Measurements from ENCODE around the gene MALT1. TPM values are rescaled to one million over a fixed set of nuclear protein-coding genes. Genes with fewer than 3 reads are reported as not detected.
A peak's percentile ranks its signal among the peaks of the same experiment; 100 is the strongest.

MALT1 gene
- total RNA-seq, 1 donor from 2014 or later = 14.1 TPM

GRCh38 chr18:58781627-58782194, 110.4 kb downstream of the MALT1 start:
- H3K36me3 Mint-ChIP-seq (ENCODE audit: insufficient read depth) = no peaks in the 10 kb centered on the region
- H3K27ac Mint-ChIP-seq = no peak overlapping the region
- TF ChIP-seq, protein P1, sequence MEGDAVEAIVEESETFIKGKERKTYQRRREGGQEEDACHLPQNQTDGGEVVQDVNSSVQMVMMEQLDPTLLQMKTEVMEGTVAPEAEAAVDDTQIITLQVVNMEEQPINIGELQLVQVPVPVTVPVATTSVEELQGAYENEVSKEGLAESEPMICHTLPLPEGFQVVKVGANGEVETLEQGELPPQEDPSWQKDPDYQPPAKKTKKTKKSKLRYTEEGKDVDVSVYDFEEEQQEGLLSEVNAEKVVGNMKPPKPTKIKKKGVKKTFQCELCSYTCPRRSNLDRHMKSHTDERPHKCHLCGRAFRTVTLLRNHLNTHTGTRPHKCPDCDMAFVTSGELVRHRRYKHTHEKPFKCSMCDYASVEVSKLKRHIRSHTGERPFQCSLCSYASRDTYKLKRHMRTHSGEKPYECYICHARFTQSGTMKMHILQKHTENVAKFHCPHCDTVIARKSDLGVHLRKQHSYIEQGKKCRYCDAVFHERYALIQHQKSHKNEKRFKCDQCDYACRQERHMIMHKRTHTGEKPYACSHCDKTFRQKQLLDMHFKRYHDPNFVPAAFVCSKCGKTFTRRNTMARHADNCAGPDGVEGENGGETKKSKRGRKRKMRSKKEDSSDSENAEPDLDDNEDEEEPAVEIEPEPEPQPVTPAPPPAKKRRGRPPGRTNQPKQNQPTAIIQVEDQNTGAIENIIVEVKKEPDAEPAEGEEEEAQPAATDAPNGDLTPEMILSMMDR (IDR thresholded peaks at IDR 0.05; ENCODE audit: unreplicated experiment) = peak; percentile 93
- peak; percentile 63 for DNase-seq (ENCODE audit: low spot score, unreplicated experiment)
- no peak overlapping the region for H3K4me3 Mint-ChIP-seq (ENCODE audit: low read depth)
- peaks cover 18% of the 10 kb centered on the region for H3K4me1 Mint-ChIP-seq (ENCODE audit: low read depth)
- H3K27me3 Mint-ChIP-seq = peaks cover 5% of the 10 kb centered on the region
- H3K9me3 Mint-ChIP-seq (ENCODE audit: low read depth) = no peaks in the 10 kb centered on the region

GRCh38 chr18:58784601-58785137, 113.4 kb downstream of the MALT1 start:
- H3K4me3 Mint-ChIP-seq (ENCODE audit: low read depth) = no peak overlapping the region
- H3K9me3 Mint-ChIP-seq (ENCODE audit: low read depth) = no peaks in the 10 kb centered on the region
- H3K36me3 Mint-ChIP-seq (ENCODE audit: insufficient read depth) = no peaks in the 10 kb centered on the region
- TF ChIP-seq, protein P1 (IDR thresholded peaks at IDR 0.05; ENCODE audit: unreplicated experiment) = no peak
- H3K27ac Mint-ChIP-seq = peak overlapping the region; percentile 20
- H3K4me1 Mint-ChIP-seq (ENCODE audit: low read depth) = peaks cover 22% of the 10 kb centered on the region
- DNase-seq (ENCODE audit: low spot score, unreplicated experiment) = no peak
- no peaks in the 10 kb centered on the region for H3K27me3 Mint-ChIP-seq

DNA sequence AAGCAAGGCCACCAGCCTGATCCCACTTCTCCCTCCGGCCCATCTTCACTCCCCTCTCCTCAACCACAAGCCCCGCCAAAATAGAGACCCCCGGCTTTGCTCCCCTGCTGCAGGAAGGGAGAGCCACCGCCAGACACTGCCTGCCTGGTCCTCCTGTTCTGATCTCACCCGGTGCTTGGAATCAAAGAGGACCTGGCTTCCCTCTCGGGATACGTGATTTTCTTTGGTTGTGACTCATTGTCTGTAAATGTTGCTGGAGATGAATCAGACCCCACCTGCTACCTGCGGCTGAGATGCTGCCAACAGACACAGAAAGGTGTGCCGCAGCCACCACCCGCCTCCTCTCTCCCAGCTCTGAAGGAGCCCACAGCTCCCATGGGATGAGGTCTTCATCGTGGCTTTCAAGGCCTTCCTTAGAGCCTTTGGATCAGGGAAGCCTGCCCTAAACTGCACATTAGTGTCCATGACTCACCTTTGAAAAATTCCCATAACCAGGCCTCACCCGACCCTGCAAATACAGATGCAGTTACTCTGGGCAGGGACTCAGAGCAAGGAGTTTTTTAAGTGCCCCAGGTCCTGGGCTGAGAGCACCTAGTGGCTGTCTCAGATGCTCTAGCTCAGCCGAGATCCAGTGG, 114.0 kb downstream of the MALT1 start:
- TF ChIP-seq, protein P1 (IDR thresholded peaks at IDR 0.05; ENCODE audit: unreplicated experiment) = no peak
- DNase-seq (ENCODE audit: low spot score, unreplicated experiment) = no peak
- Mint-ChIP-seq H3K36me3 (ENCODE audit: insufficient read depth) (no peaks in the 10 kb centered on the region), H3K9me3 (ENCODE audit: low read depth) (no peaks in the 10 kb centered on the region), H3K4me1 (ENCODE audit: low read depth) (peaks cover 23% of the 10 kb centered on the region), H3K4me3 (ENCODE audit: low read depth) (no peak overlapping the region), H3K27me3 (no peaks in the 10 kb centered on the region), H3K27ac (peak overlapping the region; percentile 20)

- H3K27ac Mint-ChIP-seq = no peak overlapping the region
- TF ChIP-seq, protein P1 (IDR thresholded peaks at IDR 0.05; ENCODE audit: unreplicated experiment) = no peak
- H3K36me3 Mint-ChIP-seq (ENCODE audit: insufficient read depth) = no peaks in the 10 kb centered on the region
- no peaks in the 10 kb centered on the region for H3K27me3 Mint-ChIP-seq
- no peak overlapping the region for H3K4me3 Mint-ChIP-seq (ENCODE audit: low read depth)
- H3K9me3 Mint-ChIP-seq (ENCODE audit: low read depth) = no peaks in the 10 kb centered on the region
- no peak for DNase-seq (ENCODE audit: low spot score, unreplicated experiment)
- peaks cover 23% of the 10 kb centered on the region for H3K4me1 Mint-ChIP-seq (ENCODE audit: low read depth)
Observed at GRCh38 chr18:58785870-58786269, 114.6 kb downstream of the MALT1 start.

- H3K27me3 Mint-ChIP-seq = no peaks in the 10 kb centered on the region
- no peak overlapping the region for H3K27ac Mint-ChIP-seq
- no peak overlapping the region for H3K4me3 Mint-ChIP-seq (ENCODE audit: low read depth)
- TF ChIP-seq, protein P1 (IDR thresholded peaks at IDR 0.05; ENCODE audit: unreplicated experiment) = no peak
- H3K36me3 Mint-ChIP-seq (ENCODE audit: insufficient read depth) = no peaks in the 10 kb centered on the region
- no peak for DNase-seq (ENCODE audit: low spot score, unreplicated experiment)
- H3K9me3 Mint-ChIP-seq (ENCODE audit: low read depth) = no peaks in the 10 kb centered on the region
- peaks cover 23% of the 10 kb centered on the region for H3K4me1 Mint-ChIP-seq (ENCODE audit: low read depth)
Observed at GRCh38 chr18:58787536-58788149, 116.4 kb downstream of the MALT1 start.
